Coronary artery (tissue), 2 donors: ENCODE data around the gene CAPZA2.
"Not testable (repeated sequence)": the region's sequence is repeated elsewhere in the genome, so short reads cannot be mapped to it uniquely, and the experiment has no call there.

ENCODE experiments used
- DNase-seq: peaks from one replicate; pipeline ENCODE4 v3.0.0-alpha.2; 2017; ENCODE audit warnings: low spot score
- H3K27ac ChIP-seq, 2 donors: fragments of 200-600 bp; sonication (generic); one replicate each; pipeline ENCODE4 v1.5.1; 2016 to 2019
- H3K4me3 ChIP-seq: fragments of 200-600 bp; sonication (generic); 2 replicates; pipeline ENCODE4 v1.5.1; 2016; ENCODE audit warnings: mild to moderate bottlenecking, moderate library complexity
- CTCF ChIP-seq: fragments of 200-600 bp; sonication (generic); IDR thresholded peaks from one replicate; pipeline ENCODE4 v1.5.1; 2019; ENCODE audit warnings: antibody characterized with exemption

CAPZA2 gene

DNA sequence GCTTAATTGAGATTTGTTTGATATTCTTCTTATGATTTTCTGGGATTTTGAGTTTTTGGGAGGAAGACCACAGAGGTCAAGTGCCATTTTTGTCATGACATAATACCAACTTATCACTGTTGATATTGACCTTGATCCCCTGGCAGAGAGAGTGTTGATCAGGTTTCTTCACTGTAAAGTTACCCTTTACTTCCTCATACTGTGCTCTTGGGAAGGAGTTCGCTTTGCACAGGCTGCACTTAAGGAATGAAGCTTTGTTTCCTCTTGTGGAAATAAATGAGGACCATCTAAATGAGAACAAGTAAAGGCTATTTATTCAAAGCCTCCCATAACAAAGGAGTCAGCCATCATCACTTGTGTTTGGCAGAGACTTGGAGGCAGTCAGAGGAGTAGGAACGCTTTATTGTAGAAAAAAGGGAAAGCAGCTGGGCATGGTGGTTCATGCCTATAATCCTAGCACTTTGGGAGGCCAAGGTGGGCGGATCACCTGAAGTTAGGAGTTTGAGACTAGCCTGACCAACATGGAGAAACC, 107.0 kb downstream of the CAPZA2 start:
- DNase-seq: no peak
- no peak overlapping the region for H3K4me3 ChIP-seq
- no peak overlapping the region for H3K27ac ChIP-seq
- no peak for TF ChIP-seq CTCF

DNA sequence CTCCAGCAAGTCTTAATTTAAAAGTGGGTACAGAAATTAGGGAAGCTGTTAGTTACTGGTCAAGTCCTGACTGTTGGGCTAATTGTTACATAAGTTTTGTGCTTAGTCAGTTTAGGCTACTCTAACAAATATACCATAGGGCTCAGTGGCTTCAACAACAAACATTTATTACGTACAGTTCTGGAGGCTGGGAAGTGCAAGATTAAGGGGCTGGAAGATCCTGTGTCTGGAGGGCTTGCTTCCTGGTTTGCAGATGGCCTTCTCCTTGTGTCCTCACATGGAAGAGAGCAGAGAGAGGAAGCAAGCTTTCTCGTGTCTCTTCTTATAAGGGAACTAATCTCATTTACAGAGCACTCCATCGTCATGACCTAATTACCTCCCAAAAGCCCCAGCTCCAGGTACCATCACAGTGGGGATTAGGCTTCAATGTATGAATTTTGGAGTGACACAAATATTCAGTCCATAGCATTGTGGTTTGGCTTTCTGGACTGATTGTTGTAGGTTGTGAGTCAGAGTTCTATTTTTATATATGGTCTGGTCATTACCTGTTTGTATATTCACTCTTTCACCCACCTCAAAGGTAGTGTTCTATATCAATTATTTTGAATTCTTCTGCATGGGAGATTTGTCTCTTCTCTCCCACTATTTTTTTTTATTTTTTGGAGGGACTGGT, 108.0 kb downstream of the CAPZA2 start:
- no peak overlapping the region for H3K27ac ChIP-seq
- TF ChIP-seq CTCF: no peak
- no peak for DNase-seq
- no peak overlapping the region for H3K4me3 ChIP-seq

DNA sequence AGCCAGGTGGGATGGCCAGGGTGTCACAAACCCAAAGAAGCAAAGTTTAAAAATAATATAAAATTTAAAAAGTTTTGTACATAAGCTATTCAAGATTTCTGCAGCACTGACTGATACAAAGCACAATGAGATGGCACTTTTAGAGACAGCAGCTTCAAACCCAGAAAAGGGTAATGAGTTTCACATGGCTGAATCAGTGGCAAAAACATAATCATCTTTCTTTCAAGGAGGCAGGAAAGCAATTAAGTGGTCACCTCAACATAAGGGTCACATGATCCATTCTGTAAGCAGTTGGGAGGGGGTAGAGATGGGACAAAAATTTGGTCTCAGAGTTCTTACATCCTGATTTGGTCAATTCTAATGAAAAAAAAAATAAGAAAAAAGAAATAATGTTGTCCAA, 108.8 kb downstream of the CAPZA2 start:
- not testable (repeated sequence) for DNase-seq, H3K27ac ChIP-seq

More for the DNA sequence above, 108.8 kb downstream of the CAPZA2 start:
- H3K4me3 ChIP-seq: not testable (repeated sequence)
